SK-N-SH treated with all-trans-retinoic acid at 6 μM for 48 hours (cell line): ENCODE data around the gene CYTH3.

Experiments used
- ARNTL ChIP-seq: fragments of 450-650 bp; formaldehyde crosslinking; IDR thresholded peaks from 2 replicates; pipeline ENCODE4 v1.5.0; 2020; ENCODE audit warnings: low read depth, mild to moderate bottlenecking, moderate library complexity, borderline replicate concordance
- CSDC2 ChIP-seq: fragments of 250-450 bp; sonication (Bioruptor Pico); IDR thresholded peaks from 2 replicates; pipeline ENCODE4 v1.5.0; 2020; ENCODE audit warnings: mild to moderate bottlenecking, moderate library complexity

GRCh38 chr7:6234384-6234783, 38.0 kb downstream of the CYTH3 start:
- TF ChIP-seq ARNTL (CRISPR knock-in tag) (no peak), CSDC2 (CRISPR knock-in tag) (no peak)
